H9 (cell line): ENCODE data around the gene TMEFF2. TPM values are rescaled to one million over a fixed set of nuclear protein-coding genes. Genes with fewer than 3 reads are reported as not detected.

Experiments used
- DNase-seq: peaks from one replicate; pipeline ENCODE4 v3.0.0-alpha.2; 2017
- H2AFZ ChIP-seq: one replicate; pipeline ENCODE4 v1.6.1; 2013; ENCODE audit warnings: mild to moderate bottlenecking, low read length, control low read depth, moderate library complexity
- H2AK5ac ChIP-seq: 2 replicates; pipeline ENCODE4 v1.6.1; 2013; ENCODE audit warnings: low read length, control low read depth, mixed read lengths; ENCODE audit not compliant: insufficient read length
- H2BK120ac ChIP-seq: one replicate; pipeline ENCODE4 v1.6.1; 2013; ENCODE audit warnings: low read depth, mild to moderate bottlenecking, low read length, control low read depth, inconsistent platforms; ENCODE audit not compliant: poor library complexity, severe bottlenecking
- H2BK12ac ChIP-seq: 2 replicates; pipeline ENCODE4 v1.6.1; 2013; ENCODE audit warnings: low read length, control low read depth, mixed read lengths, low read depth; ENCODE audit not compliant: insufficient read length
- H2BK15ac ChIP-seq: 2 replicates; pipeline ENCODE4 v1.6.1; 2013; ENCODE audit warnings: low read depth, low read length, control low read depth
- H2BK20ac ChIP-seq: one replicate; pipeline ENCODE4 v1.6.1; 2013; ENCODE audit warnings: low read depth, mild to moderate bottlenecking, low read length, control low read depth, inconsistent platforms; ENCODE audit not compliant: poor library complexity, severe bottlenecking
- H2BK5ac ChIP-seq: 2 replicates; pipeline ENCODE4 v1.6.1; 2013; ENCODE audit warnings: low read length, control low read depth, mixed read lengths; ENCODE audit not compliant: insufficient read length
- H3K14ac ChIP-seq: 2 replicates; pipeline ENCODE4 v1.6.1; 2013; ENCODE audit warnings: low read length, control low read depth; ENCODE audit not compliant: insufficient read depth
- H3K18ac ChIP-seq: 2 replicates; pipeline ENCODE4 v1.6.1; 2013; ENCODE audit warnings: low read depth, mild to moderate bottlenecking, mixed read lengths, low read length, control low read depth; ENCODE audit not compliant: insufficient read length
- H3K23ac ChIP-seq: 2 replicates; pipeline ENCODE4 v1.6.1; 2013; ENCODE audit warnings: low read length, control low read depth, mixed read lengths, low read depth; ENCODE audit not compliant: insufficient read length
- H3K23me2 ChIP-seq: 2 replicates; pipeline ENCODE4 v1.6.1; 2013; ENCODE audit warnings: low read depth, mild to moderate bottlenecking, mixed read lengths, low read length, control low read depth; ENCODE audit not compliant: insufficient read length, poor library complexity, severe bottlenecking
- H3K27ac ChIP-seq: 2 replicates; pipeline ENCODE4 v1.5.1; 2013; ENCODE audit warnings: low read length, control low read depth, mixed read lengths, low read depth; ENCODE audit not compliant: insufficient read length
- H3K27me3 ChIP-seq: 2 replicates; pipeline ENCODE4 v1.6.1; 2013; ENCODE audit warnings: low read length, control low read depth, inconsistent platforms; ENCODE audit not compliant: insufficient read depth
- H3K4ac ChIP-seq: 2 replicates; pipeline ENCODE4 v1.6.1; 2013; ENCODE audit warnings: low read depth, mild to moderate bottlenecking, control low read depth, inconsistent platforms, low read length, moderate library complexity
- H3K4me1 ChIP-seq: 2 replicates; pipeline ENCODE4 v1.6.1; 2013; ENCODE audit warnings: low read length, control low read depth, inconsistent platforms; ENCODE audit not compliant: insufficient read depth
- H3K4me2 ChIP-seq: 2 replicates; pipeline ENCODE4 v1.6.1; 2013; ENCODE audit warnings: low read length, control low read depth, mixed read lengths; ENCODE audit not compliant: insufficient read length, insufficient read depth
- H3K56ac ChIP-seq: 2 replicates; pipeline ENCODE4 v1.6.1; 2013; ENCODE audit warnings: low read depth, mild to moderate bottlenecking, mixed read lengths, low read length, control low read depth; ENCODE audit not compliant: insufficient read length
- H3K79me1 ChIP-seq: 2 replicates; pipeline ENCODE4 v1.6.1; 2013; ENCODE audit warnings: low read depth, mild to moderate bottlenecking, moderate library complexity, low read length, control low read depth, inconsistent platforms; ENCODE audit not compliant: insufficient read depth, poor library complexity, severe bottlenecking
- H3K79me2 ChIP-seq: 2 replicates; pipeline ENCODE4 v1.6.1; 2013; ENCODE audit warnings: low read length, control low read depth, inconsistent platforms; ENCODE audit not compliant: insufficient read depth
- H3K9ac ChIP-seq: 2 replicates; pipeline ENCODE4 v1.6.1; 2013; ENCODE audit warnings: low read length, control low read depth, mixed read lengths; ENCODE audit not compliant: insufficient read length; ENCODE audit errors: extremely low read depth
- H3K9me3 ChIP-seq: one replicate; pipeline ENCODE4 v1.6.1; 2013; ENCODE audit warnings: low read depth, low read length, inconsistent platforms; ENCODE audit not compliant: control insufficient read depth
- H3T11ph ChIP-seq: one replicate; pipeline ENCODE4 v1.6.1; 2013; ENCODE audit warnings: mild to moderate bottlenecking, low read length, control low read depth, inconsistent platforms
- H4K20me1 ChIP-seq: one replicate; pipeline ENCODE4 v1.6.1; 2013; ENCODE audit not compliant: control insufficient read depth, insufficient read length, insufficient read depth
- H4K5ac ChIP-seq: 2 replicates; pipeline ENCODE4 v1.6.1; 2013; ENCODE audit warnings: low read depth, mild to moderate bottlenecking, mixed read lengths, low read length, control low read depth; ENCODE audit not compliant: insufficient read length
- H4K8ac ChIP-seq: replicated peaks from 2 replicates; pipeline ENCODE4 v1.6.1; 2013; ENCODE audit warnings: low read length, control low read depth, mixed read lengths, low read depth; ENCODE audit not compliant: insufficient read length
- H4K91ac ChIP-seq: 2 replicates; pipeline ENCODE4 v1.6.1; 2013; ENCODE audit warnings: low read depth, mild to moderate bottlenecking, moderate library complexity, mixed read lengths, low read length, control low read depth; ENCODE audit not compliant: insufficient read length
- H3K27ac Mint-ChIP-seq, 3 experiments: 2 replicates in 2 of 3; 3 replicates in 1 of 3; pipeline ENCODE4 v1.8.0; 2020 to 2021; ENCODE audit warnings: mixed read lengths in 3 of 3, mild to moderate bottlenecking in 1 of 3, moderate library complexity in 1 of 3
- H3K27me3 Mint-ChIP-seq: 2 replicates; pipeline ENCODE4 v1.8.0; 2021; ENCODE audit warnings: low read depth, mild to moderate bottlenecking, moderate library complexity, mixed read lengths
- H3K36me3 Mint-ChIP-seq, 3 experiments: 2 replicates in 2 of 3; 3 replicates in 1 of 3; pipeline ENCODE4 v1.8.0; 2020 to 2021; ENCODE audit warnings: low read depth in 3 of 3, mixed read lengths in 3 of 3; ENCODE audit not compliant: insufficient read depth in 1 of 3
- H3K4me1 Mint-ChIP-seq, 2 experiments: 2 replicates each; pipeline ENCODE4 v1.8.0; 2020; ENCODE audit warnings: mixed read lengths in 2 of 2
- H3K4me3 Mint-ChIP-seq, 2 experiments: 2 replicates in 1 of 2; 3 replicates in 1 of 2; pipeline ENCODE4 v1.8.0; 2020 to 2021; ENCODE audit warnings: mild to moderate bottlenecking in 2 of 2, mixed read lengths in 2 of 2, moderate library complexity in 1 of 2
- H3K9me3 Mint-ChIP-seq, 2 experiments: 2 replicates in 1 of 2; 3 replicates in 1 of 2; pipeline ENCODE4 v1.8.0; 2020; ENCODE audit warnings: mild to moderate bottlenecking in 2 of 2, mixed read lengths in 2 of 2, moderate library complexity in 1 of 2
- CTCF ChIP-seq: fragments of 200-600 bp; sonication (generic); conservative IDR thresholded peaks from 3 replicates; pipeline ENCODE4 v1.8.0; 2021; ENCODE audit warnings: antibody characterized with exemption, mild to moderate bottlenecking
- WGBS: extraction: QIAGEN DNeasy Blood & Tissue Kit; methylation state at CpG from one replicate; pipeline ENCODE4 v1.1.7; 2013; ENCODE audit warnings: missing lambda C conversion rate, low lambda C conversion rate, mixed read lengths; ENCODE audit not compliant: insufficient read length; ENCODE audit errors: extremely low coverage; 5-methylcytosine and 5-hydroxymethylcytosine counted together
- total RNA-seq: library from RNA; stranded (reverse); gene quantifications from 2 replicates; pipeline ENCODE4 v1.2.1, GENCODE V29; 2021

TMEFF2 gene
- total RNA-seq, 1 experiment from 2014 or later = 0.39 TPM

GRCh38 chr2:192010073-192010472, 184.7 kb downstream of the TMEFF2 start:
- Mint-ChIP-seq H3K4me1 (peaks cover 29 to 31% of the 10 kb centered on the region in 2 experiments), H3K27ac (no peak overlapping the region), H3K27me3 (no peaks in the 10 kb centered on the region; the same call in 1 of the 2 replicates), H3K4me3 (no peak overlapping the region), H3K36me3 (no peaks in the 10 kb centered on the region), H3K9me3 (no peaks in the 10 kb centered on the region)
- no peaks in the 10 kb centered on the region for H3K79me1 ChIP-seq
- no peak overlapping the region for H2BK120ac ChIP-seq
- no peak overlapping the region for H3K18ac ChIP-seq
- no peak overlapping the region for H3T11ph ChIP-seq
- no CpG with 5 or more reads among the region's 5 CpGs for WGBS
- H3K4me1 ChIP-seq = no peaks in the 10 kb centered on the region
- no peak overlapping the region for H2BK15ac ChIP-seq
- H2AK5ac ChIP-seq = no peak overlapping the region
- no peaks in the 10 kb centered on the region for H3K27me3 ChIP-seq
- H3K23me2 ChIP-seq = no peaks in the 10 kb centered on the region
- no peak overlapping the region for H4K5ac ChIP-seq
- no peaks in the 10 kb centered on the region for H3K9me3 ChIP-seq
- no peak overlapping the region for H3K23ac ChIP-seq
- no peak overlapping the region for H2BK12ac ChIP-seq
- H3K79me2 ChIP-seq = no peaks in the 10 kb centered on the region
- H3K4me2 ChIP-seq = no peak overlapping the region
- no peak overlapping the region for H3K56ac ChIP-seq
- H4K20me1 ChIP-seq = no peaks in the 10 kb centered on the region
- no peak for DNase-seq
- no peak overlapping the region for H2AFZ ChIP-seq
- H4K91ac ChIP-seq = no peak overlapping the region
- no peak overlapping the region for H3K9ac ChIP-seq
- no peak for TF ChIP-seq CTCF
- H2BK5ac ChIP-seq = no peak overlapping the region
- H3K14ac ChIP-seq = no peak overlapping the region
- H3K27ac ChIP-seq = no peak overlapping the region
- no peak overlapping the region for H2BK20ac ChIP-seq
- no peak overlapping the region for H3K4ac ChIP-seq
- H4K8ac ChIP-seq = no peak overlapping the region
